Measurements from ENCODE around the gene KRTAP5-8.
"Not testable (repeated sequence)": the region's sequence is repeated elsewhere in the genome, so short reads cannot be mapped to it uniquely, and the experiment has no call there.

The KRTAP5-8 gene

DNA sequence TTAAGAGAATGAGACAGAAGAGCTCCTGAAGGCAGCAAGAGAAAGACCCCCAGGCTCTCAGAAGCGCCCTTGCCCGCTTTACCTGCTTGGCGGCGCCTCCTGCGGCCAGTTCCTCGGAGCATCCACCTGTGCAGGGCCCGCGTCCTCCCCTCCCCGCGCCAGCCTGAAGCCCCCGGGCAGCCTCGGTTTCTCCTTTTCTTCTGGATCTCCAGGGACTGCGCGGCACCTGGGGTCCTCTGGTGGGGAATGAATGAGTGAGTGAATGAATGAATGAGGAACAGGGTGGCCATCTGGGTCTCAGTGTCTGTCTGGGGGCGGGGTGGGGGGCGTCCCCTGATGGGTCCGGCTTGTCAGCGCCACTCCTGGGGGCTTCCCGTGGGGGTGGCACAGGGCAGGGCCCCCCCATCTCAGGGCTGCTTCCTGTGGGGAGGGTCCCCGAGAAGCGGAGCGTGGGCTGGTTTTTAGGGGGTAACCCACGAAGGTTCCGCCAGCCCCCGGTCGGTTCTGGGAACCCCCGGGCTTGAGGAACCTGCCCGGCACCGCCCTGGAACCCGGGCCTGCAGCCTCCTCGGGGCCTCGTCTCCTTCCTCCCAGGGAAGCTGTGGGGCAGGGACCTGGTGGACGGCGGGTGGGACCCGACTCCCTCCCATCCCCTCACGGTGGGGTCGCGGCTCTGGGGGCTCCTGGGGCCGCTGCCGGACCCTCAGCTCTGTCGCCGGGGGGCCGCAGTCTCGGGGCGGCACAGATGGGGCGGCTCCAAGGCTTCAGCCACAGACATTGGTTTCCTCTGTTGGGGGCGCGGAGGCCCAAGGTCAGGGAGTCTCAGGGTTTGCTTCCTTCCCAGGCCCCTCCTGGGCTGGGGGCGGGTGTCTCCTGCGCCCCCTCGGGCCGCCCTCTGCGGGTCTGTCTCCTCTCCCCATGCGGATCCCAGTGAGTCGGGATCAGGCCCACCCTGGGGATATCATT lies 19.0 kb upstream of the KRTAP5-8 start:
- DNase-seq, result no peak

DNA sequence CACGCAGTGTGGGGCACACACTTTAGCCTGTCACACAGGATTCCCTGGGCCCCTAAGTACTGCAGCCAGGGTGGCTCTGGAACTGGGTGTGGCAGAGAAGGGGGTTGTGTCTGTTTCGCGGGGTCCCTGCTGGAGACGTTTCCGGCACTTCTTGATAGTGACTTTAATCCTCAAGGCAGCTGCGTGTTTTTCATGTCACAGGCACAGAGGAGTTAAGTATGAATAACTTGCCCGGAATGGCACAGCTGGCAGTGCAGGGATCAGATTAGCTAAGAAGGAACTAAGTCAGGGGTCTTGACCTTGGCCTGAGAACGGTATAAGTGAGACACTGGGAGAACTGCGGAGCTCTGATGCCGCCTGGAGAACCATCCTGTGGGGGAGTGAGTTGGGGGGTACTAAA lies 18.3 kb upstream of the KRTAP5-8 start:
- DNase-seq, result no peak

DNA sequence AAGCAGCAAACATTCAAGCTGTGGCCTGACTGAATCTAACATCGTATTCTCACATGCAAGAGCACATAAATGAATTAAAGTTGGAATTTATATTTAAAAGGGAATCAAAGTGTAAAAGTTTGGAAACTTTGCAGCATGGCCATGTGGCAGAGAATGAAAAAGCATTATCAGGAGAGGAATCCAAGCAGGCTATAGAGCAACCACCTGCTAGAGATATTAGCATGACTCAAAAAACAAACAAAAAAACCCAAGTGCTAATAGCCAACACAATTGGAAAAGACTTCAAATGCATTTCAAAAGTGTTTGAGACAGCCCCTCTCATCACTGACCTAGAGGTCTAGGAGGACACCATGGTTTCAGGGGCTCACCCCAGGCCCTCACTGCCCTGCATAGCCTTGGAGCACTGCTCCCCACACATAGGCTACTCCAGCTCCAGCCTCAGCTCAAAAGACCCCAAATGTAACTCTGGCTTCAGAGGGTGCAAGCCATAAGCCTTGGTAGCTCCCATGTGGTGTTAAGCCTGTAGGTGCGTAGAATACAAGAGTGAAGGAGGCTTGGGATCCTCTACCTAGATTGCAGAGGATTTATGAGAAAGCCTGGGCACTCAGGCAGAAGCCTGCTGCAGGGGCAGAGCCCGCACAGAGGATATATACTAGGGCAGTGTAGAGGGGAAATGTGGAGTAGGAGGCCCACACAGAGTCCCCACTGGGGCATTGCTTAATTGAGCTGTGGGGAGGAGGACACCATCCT lies 12.5 kb upstream of the KRTAP5-8 start:
- no peak for DNase-seq

DNA sequence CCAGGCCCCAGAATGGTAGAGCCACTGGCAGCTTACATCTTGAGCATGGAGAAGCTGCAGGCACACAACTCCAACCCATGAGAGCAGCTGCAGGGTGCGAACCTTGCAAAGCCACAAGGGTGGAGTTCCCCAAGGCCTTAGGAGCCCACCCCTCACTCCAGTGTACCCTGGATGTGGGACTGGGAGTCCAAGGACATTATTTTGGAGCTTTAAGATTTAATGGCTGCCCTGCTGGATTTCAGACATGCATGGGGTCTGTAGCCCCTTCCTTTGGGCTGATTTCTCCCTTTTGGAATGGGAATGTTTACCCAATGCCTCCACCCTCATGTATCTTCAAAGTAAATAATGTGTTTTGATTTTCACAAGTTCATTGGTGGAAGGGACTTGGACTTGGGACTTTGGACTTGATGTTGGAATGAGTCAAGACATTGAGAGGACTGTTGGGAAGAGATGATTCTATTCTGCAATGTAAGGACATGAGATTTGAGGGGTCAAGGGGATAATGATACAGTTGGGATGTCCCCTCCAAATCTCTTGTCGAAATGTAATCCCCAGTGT lies 11.8 kb upstream of the KRTAP5-8 start:
- DNase-seq, result no peak

DNA sequence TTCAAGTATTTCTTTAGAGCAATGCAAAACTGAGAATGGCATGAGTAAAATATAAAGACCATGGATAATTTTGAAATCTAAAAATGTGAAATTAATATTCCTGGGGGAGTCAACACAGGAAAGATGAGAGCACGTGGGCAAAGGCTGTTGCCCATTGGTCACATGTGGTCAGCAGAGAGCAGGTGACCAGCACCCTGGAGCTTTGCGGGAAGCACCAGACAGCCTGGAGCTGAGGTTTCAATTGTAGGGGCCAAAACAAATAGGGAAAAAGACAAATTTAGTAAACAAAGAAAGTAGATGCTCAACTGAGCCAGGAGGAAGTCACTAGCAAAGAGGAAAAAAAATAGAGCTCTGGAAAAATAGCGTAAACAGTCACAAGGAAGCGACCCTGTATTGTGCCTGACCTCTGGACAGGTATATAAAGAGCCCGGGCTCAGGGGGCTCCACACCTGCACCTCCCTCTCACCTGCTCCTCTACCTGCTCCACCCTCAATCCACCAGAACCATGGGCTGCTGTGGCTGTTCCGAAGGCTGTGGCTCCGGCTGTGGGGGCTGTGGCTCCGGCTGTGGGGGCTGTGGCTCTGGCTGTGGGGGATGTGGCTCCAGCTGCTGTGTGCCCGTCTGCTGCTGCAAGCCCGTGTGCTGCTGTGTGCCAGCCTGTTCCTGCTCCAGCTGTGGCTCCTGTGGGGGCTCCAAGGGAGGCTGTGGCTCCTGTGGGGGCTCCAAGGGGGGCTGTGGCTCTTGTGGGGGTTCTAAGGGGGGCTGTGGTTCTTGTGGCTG lies 10.8 kb upstream of the KRTAP5-8 start, which contains the start of gene KRTAP5-7:
Gene KRTAP5-7 (plus strand): TSS at position 472 of the 780 bp plus-strand sequence. CDS start 34 bp downstream, at position 506.
- DNase-seq, result not testable (repeated sequence)

DNA sequence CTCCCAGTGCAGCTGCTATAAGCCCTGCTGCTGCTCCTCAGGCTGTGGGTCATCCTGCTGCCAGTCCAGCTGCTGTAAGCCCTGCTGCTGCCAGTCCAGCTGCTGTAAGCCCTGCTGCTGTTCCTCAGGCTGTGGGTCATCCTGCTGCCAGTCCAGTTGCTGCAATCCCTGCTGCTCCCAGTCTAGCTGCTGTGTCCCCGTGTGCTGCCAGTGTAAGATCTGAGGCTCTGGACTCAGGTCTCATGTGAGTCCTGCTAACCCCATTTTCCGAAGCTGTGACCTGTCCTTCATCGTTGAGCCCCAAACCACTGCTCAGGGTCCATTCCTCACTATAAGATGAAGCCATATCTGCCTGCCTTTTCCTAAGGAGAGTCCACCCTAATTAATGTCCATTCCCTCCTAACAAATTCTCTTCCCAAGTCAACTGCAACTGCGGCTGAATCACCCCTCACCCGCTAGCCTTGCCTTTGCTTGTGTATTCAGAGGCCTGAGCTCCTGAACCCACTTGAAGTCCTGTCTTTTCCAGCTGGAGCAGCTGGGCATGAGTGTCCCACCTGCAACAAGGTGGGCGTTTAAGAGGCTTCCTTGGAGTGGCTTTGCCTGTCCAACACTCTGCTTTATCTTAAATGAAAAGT lies 10.1 kb upstream of the KRTAP5-8 start:
- no peak for DNase-seq

DNA sequence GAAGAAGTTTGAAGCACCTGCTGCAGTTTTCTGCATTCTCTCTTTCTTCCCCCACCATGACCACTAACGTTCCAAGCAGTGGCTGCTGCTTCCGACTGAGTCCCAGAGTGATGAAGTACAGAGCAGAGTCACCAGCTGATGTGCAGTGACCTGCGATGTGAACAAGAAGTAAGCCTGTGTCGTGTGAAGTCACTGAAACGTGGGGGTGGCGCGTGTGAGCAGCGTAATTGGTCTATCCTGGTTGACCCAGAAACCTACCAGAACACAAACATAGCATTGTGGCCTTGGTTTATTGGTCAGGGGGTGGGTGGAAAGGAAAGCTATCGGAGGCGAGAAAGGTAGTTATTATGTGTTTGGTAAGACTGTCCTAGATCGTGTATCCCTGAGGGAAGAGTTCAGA lies 7.2 kb upstream of the KRTAP5-8 start:
- DNase-seq, result no peak

DNA sequence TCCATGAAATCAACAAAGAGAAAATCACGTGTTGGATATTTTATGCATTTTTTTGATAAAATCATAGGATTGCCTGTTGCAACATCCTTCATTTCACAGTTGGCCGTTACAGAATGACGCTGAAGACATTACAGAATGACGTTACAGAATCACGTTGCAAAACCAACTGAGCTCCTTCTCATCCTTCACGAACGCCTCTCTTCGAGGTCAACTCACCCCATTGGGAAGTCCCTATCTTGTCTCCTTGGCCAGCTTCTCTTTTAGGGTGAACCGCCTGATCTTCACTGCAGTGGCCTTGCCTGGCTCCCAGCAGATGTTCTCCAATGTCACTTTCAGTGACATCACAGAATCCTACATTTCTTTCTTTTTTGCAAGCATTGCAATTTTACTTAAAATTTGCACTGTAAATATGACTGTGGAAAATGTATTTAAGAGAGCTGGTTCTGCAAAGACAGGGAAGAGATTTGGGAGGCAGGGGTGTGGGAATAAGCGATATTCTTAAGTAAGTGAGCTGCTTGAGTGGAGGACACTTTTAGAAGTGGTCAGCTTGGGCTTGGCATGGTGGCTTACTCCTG lies 5.7 kb upstream of the KRTAP5-8 start:
- no peak for DNase-seq

DNA sequence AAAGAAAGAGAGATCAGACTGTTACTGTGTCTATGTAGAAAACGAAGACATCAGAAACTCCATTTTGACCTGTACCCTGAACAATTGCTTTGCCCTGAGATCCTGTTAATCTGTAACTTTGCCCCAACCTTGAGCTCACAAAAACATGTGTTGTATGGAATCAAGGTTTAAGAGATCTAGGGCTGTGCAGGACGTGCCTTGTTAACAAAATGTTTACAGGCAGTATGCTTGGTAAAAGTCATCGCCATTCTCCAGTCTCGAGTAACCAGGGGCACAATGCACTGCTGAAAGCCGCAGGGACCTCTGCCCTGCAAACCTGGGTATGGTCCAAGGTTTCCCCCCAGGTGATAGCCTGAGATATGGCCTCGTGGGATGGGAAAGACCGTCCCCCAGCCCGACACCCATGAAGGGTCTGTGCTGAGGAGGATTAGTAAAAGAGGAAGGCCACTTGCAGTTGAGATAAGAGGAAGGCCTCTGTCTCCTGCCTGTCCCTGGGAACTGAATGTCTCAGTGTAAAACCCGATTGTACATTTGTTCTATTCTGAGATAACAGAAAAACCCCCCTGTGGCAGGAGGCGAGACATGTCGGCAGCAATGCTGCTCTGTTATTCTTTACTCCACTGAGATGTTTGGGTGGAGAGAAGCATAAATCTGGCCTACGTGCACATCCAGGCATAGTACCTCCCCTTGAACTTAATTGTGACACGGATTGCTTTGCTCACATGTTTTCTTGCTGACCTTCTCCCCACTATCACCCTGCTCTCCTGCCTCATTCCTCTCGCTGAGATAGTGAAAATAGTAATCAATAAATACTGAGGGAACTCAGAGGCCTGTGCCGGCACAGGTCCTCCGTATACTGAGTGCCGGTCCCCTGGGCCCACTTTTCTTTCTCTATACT lies 2.9 kb upstream of the KRTAP5-8 start:
- DNase-seq, result not testable (repeated sequence)

DNA sequence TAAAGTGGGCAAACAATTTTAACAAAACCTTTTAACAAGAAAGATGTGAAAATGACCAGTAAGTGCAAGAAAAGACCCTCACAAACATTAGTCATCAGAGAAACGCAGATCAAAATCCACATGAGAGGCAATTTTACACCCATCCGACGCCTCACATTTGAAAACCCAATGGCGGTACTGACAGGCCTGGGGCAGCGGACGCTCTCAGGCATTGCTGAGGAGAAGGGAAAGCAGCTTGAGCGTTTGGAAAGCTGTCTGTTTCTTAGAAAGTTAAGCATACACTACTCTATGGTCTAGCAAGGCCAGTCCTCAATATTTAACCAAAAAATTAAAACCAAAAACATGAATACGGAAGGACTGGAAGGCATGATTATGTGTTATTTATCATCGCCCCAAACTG lies 2.0 kb upstream of the KRTAP5-8 start:
- no peak for DNase-seq

DNA sequence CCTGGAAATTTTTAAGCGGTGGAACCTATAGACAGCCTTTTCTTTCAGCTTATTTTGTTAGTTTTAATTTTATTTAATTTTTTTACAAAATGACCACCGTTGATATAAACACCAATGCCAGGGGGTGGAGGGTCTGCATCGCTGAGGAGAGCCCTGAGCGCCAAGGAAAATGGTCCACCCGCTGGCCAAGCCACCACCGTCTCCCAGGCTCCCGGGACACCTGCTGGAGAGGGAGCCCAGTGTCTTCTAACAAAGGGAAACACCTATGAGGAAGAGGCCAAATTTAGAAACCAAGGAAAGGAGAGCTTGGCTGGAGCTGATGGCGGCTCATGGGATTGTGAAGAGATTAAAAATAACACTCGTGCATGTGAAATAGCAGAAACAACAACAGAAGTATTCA lies 288 bp upstream of the KRTAP5-8 start:
- no peak for DNase-seq

DNA sequence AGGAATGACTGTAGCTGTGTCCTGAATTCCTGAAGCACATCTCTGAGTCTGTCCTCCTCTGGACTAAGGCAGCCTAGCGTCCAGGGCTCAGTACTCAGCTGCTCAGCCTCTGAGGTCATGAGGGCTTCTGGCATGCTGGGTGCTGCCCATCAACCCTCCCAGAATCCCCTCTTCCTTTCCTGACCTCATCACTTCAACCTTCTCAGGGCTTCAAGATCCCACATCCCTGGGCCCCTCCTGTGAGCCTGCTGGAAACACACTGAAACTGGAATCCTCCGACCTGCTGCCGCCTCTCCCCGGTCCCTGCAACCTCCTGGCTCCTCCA lies 803 bp downstream of the KRTAP5-8 start:
- DNase-seq, result no peak

DNA sequence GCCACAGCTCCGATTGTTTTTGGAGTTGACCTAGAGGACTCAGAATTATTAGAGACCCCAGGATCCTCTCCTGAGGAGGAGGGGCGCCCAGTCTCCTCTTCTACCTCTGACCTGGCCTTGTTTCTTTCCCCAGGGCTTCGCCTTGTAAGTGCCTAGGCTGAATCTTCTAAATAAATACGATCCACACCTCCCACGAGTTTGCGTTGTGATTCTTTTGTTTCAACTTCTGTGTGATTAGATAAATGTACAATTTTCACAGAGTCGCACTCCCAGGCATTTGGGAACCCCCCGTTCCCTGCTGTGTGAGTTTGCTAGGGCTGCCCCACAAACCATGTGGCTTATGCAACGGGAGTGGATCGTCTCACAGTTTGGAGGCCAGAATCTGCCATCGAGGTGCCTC lies 1.2 kb downstream of the KRTAP5-8 start:
- DNase-seq, result no peak

DNA sequence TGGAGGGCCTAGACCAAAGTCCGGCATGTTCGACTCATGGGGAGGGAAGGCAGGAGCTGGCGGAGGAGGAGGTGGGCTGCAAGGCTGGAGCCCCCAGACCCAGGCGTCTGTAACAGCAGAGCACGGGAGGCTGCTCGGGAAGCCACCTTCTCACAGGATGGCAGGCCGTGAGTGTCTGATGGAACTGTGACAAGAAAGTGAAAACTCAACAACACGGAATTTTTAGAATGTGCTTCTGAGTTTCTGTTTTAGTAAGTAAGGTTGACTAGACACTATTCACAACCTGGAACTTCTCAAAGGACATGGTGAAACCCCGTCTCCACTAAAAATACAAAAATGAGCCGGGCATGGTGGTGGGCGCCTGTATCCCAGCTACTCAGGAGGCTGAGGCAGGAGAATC lies 2.1 kb downstream of the KRTAP5-8 start:
- not testable (repeated sequence) for DNase-seq

DNA sequence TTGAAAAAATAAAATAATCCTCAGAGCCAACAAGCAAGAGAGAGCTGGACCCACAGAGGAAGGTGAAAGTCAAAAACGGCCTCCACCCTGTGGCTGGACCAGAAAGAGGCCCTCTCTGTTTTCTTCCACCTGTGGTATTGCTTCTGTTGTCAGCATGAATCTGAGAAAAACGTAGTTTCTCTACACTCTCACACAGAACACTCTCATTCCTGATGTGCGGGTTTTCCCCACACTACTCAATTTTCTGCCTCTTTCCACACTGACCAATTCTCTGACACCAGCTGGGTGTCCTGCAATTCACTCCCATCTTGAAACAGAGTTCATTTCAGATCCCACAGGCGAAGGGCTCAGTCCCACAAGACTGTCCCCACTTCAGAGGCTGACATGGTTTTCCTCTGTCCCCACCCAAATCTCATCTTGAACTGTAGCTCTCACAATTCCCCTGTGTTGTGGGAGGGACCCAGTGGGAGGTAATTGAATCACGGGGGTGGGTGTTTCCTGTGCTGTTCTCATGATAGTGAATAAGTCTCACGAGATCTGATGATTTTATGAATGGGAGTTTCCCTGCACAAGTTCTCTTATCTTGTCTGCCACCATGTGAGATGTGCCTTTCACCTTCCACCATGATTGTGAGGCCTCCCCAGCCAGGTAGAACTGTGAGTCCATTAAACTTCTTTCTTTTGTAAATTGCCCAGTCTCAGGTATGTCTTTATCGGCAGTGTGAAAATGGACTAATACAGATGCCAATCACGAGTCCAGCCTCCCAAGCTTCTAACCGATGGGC lies 2.9 kb downstream of the KRTAP5-8 start:
- DNase-seq, result not testable (repeated sequence)

DNA sequence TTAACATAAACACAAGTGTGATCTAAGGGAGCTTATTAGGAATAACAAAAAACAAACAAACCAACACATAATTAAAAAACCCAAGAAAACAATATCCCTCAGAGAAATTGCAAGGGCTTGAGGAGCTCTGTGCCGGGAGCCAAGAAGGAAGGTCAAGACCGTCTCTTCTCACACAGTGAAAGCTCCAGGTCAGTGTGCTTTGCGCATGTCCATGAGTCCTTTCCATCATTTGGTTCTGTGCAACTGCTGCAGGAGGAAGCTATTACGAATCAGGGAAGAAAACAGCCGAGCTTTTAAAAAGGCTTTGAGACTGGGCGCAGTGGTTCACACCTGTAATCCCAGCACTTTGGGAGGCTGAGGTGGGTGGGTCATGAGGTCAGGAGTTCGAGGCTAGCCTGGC lies 4.6 kb downstream of the KRTAP5-8 start:
- DNase-seq, result no peak

DNA sequence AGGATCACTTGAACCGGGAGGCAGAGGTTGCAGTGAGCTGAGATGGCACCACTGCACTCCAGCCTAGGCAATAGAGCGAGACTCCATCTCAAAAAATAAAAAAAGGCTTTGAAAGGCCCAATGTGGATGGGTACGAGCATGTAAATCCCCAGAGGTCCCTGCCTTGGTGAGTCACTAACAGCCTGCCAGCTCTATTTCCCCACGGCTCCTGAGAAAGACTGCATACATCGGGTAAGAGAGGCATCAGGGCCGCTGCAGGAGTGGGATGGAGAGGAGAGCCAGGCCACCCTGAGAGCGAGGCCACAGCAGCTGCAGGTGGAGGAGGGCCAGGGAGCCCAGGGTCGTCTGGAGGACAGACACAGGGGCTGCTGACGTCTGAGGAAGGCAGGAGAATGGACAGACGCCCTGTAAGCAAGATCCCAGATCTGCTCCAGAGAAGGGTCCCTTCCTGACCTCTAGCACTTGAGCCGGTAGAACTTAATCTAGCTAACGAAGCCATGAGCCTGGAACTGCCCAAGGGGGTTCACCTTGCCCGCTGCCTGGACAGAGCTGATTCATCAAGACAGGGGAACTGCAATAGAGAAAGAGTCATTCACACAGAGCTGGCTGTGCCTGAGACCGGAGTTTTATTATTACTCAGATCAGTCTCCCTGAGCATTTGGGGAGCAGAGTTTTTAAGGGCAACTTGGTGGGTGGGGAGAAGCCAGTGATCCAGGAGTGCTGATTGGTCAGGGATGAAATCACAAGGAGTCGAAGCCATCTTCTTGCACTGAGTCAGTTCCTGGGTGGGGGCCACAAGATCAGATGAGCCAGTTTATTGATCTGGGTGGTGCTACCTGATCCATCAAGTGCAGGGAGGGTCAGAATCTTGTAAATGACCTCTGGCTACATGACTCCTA lies 5.3 kb downstream of the KRTAP5-8 start:
- no peak for DNase-seq

DNA sequence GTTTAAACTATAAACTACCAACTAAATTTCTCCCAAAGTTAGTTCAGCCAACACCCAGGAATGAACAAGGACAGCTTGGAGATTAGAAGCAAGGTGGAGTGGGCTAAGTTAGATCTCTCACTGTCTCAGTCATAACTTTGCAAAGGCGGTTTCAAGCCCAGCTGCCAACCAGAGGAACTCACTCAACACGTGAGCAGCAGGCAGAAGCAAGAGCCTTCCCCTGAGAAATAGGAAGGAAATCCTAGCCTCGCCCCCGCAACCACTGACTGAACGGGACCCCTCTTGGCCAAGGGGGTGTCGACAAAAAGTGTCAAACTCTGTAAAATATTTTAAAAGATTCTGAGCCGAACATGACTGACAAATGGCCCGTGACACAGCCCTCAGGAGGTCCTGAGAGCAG lies 6.0 kb downstream of the KRTAP5-8 start:
- DNase-seq, result no peak

Measured in left hindlimb (tissue), 1 donor.